Thyroid gland (tissue), 4 donors: Measurements from ENCODE around the gene C17orf107.

ENCODE experiments used
- CTCF ChIP-seq, 6 experiments: fragments of 200-600 bp in 3 of 6; fragments of 450-650 bp in 3 of 6; sonication (generic) in 3 of 6; IDR thresholded peaks; one replicate each; pipeline ENCODE4 v1.5.1; 2016 to 2019; ENCODE audit warnings: antibody characterized with exemption in 6 of 6, mild to moderate bottlenecking in 2 of 6, inconsistent platforms in 1 of 6, moderate library complexity in 1 of 6
- POLR2A ChIP-seq, 2 donors: fragments of 450-650 bp; IDR thresholded peaks; one replicate each; pipeline ENCODE4 v1.6.1; 2017; ENCODE audit warnings: antibody characterized with exemption in 2 of 2, mild to moderate bottlenecking in 2 of 2, moderate library complexity in 1 of 2

- TF ChIP-seq CTCF (IDR thresholded peaks at IDR 0.05), result no peak
- TF ChIP-seq POLR2A (IDR thresholded peaks at IDR 0.05), result no peak
Measured at GRCh38 chr17:4908301-4908700, 9.0 kb downstream of the C17orf107 start.
